AML-193 (cell line): ENCODE measurements around the gene ZDHHC11.

Experiments used
- DNase-seq, 2 experiments: peaks; one replicate each; lab custom pipeline; 2025; lab: John Stamatoyannopoulos, UW

ZDHHC11 gene

GRCh38 chr5:850511-851006, at the start of gene ZDHHC11:
Gene ZDHHC11 (minus strand): TSS chr5:850986. CDS start chr5:850602, 384 bp downstream.
- DNase-seq: no peak

GRCh38 chr5:893711-894110, 42.9 kb upstream of the ZDHHC11 start:
- no peak for DNase-seq

- no peak for DNase-seq
Measured at GRCh38 chr5:893137-893506, 42.3 kb upstream of the ZDHHC11 start.

- DNase-seq: peak; percentile 61 to 67
Measured at GRCh38 chr5:892394-893136, 41.8 kb upstream of the ZDHHC11 start, which contains the start of the genes BRD9 and TRIP13. Gene BRD9 (minus strand): TSS chr5:892801. CDS start chr5:892657, 144 bp downstream. Gene TRIP13 (plus strand): TSS chr5:892884. CDS start chr5:892999, 115 bp downstream.

- no peak for DNase-seq
Measured at GRCh38 chr5:891837-892393, 41.1 kb upstream of the ZDHHC11 start.

- no peak for DNase-seq
Measured at GRCh38 chr5:891117-891836, 40.5 kb upstream of the ZDHHC11 start.

GRCh38 chr5:889075-889710, 38.4 kb upstream of the ZDHHC11 start:
- DNase-seq: no peak

GRCh38 chr5:888638-889035, 37.9 kb upstream of the ZDHHC11 start:
- no peak for DNase-seq

- no peak for DNase-seq
Measured at GRCh38 chr5:887947-888637, 37.3 kb upstream of the ZDHHC11 start.

GRCh38 chr5:886716-887325, 36.0 kb upstream of the ZDHHC11 start:
- DNase-seq: no peak

- DNase-seq: no peak
Measured at GRCh38 chr5:886036-886435, 35.2 kb upstream of the ZDHHC11 start.

- DNase-seq: no peak
Measured at GRCh38 chr5:885529-885928, 34.7 kb upstream of the ZDHHC11 start.

GRCh38 chr5:885127-885442, 34.3 kb upstream of the ZDHHC11 start:
- no peak for DNase-seq

GRCh38 chr5:884345-885126, 33.8 kb upstream of the ZDHHC11 start:
- no peak for DNase-seq

GRCh38 chr5:883475-884181, 32.8 kb upstream of the ZDHHC11 start:
- DNase-seq: no peak

GRCh38 chr5:882253-883183, 31.7 kb upstream of the ZDHHC11 start:
- no peak for DNase-seq

- no peak for DNase-seq
Measured at GRCh38 chr5:881551-881935, 30.8 kb upstream of the ZDHHC11 start.

GRCh38 chr5:880816-881550, 30.2 kb upstream of the ZDHHC11 start:
- DNase-seq: no peak
